ENCODE results near the gene PCBD2.
"Not testable (repeated sequence)": the region's sequence is repeated elsewhere in the genome, so short reads cannot be mapped to it uniquely, and the experiment has no call there.

- TF ChIP-seq EZH2 (IDR thresholded peaks at IDR 0.05; ENCODE audit: insufficient read depth, poor library complexity, severe bottlenecking); EZH2phosphoT487 (IDR thresholded peaks at IDR 0.05; ENCODE audit: insufficient read depth, low read depth): not testable (repeated sequence)
These were observed 85.3 kb downstream of the PCBD2 start for GRCh38 chr5:134990183-134990582.
